CD4-positive, CD25-positive, alpha-beta regulatory T cell (primary cell): ENCODE data around the gene ZBTB22. TPM values are rescaled to one million over a fixed set of nuclear protein-coding genes. Genes with fewer than 3 reads are reported as not detected.
A peak's percentile ranks its signal among the peaks of the same experiment; 100 is the strongest.

Experiments
- ATAC-seq, 2 donors: fragments of 150-1000 bp; cut with Tn5 transposase; one replicate each; pipeline ENCODE4 v1.10.0; 2021; ENCODE audit warnings: low read depth in 2 of 2, moderate number of reproducible peaks in 2 of 2, moderate library complexity in 1 of 2
- DNase-seq, 3 donors: peaks; one replicate each; pipeline versions ENCODE4 v3.0.0 to v3.0.0-alpha.2; 2012 to 2022; ENCODE audit warnings: mixed read lengths in 1 of 3
- H3K27ac ChIP-seq: one replicate; pipeline ENCODE4 v1.7.0; 2013; ENCODE audit warnings: mild to moderate bottlenecking, low read length; ENCODE audit not compliant: insufficient read depth, poor library complexity, severe bottlenecking
- H3K27me3 ChIP-seq: one replicate; pipeline ENCODE4 v1.7.0; 2013; ENCODE audit warnings: low read length; ENCODE audit not compliant: control insufficient read depth, insufficient read depth
- H3K36me3 ChIP-seq: one replicate; pipeline ENCODE4 v1.7.0; 2013; ENCODE audit warnings: mild to moderate bottlenecking, low read length, moderate library complexity; ENCODE audit not compliant: control insufficient read depth, insufficient read depth
- H3K4me1 ChIP-seq: 2 replicates; pipeline ENCODE4 v1.7.0; 2013; ENCODE audit warnings: mild to moderate bottlenecking, low read length; ENCODE audit not compliant: insufficient read depth, control insufficient read depth, poor library complexity, severe bottlenecking
- H3K4me3 ChIP-seq: one replicate; pipeline ENCODE4 v1.7.0; 2013; ENCODE audit warnings: low read depth, mild to moderate bottlenecking, low read length, moderate library complexity
- H3K9me3 ChIP-seq, 2 experiments: 1 replicate in 1 of 2; 2 replicates in 1 of 2; pipeline ENCODE4 v1.7.0; 2013; ENCODE audit warnings: low read length in 2 of 2, mild to moderate bottlenecking in 1 of 2, moderate library complexity in 1 of 2; ENCODE audit not compliant: control insufficient read depth in 2 of 2
- H3K27ac Mint-ChIP-seq, 3 donors: one replicate each; pipeline ENCODE4 v1.8.0; 2020 to 2022; ENCODE audit warnings: mild to moderate bottlenecking in 3 of 3, mixed read lengths in 3 of 3, moderate library complexity in 2 of 3
- H3K27me3 Mint-ChIP-seq: one replicate; pipeline ENCODE4 v1.8.0; 2022; ENCODE audit warnings: mild to moderate bottlenecking, mixed read lengths
- H3K36me3 Mint-ChIP-seq: one replicate; pipeline ENCODE4 v1.8.0; 2020; ENCODE audit warnings: mixed read lengths
- H3K4me1 Mint-ChIP-seq, 4 donors: one replicate each; pipeline ENCODE4 v1.8.0; 2020 to 2022; ENCODE audit warnings: mixed read lengths in 4 of 4, mild to moderate bottlenecking in 1 of 4
- H3K4me3 Mint-ChIP-seq, 4 donors: one replicate each; pipeline ENCODE4 v1.8.0; 2020 to 2022; ENCODE audit warnings: mild to moderate bottlenecking in 4 of 4, mixed read lengths in 4 of 4, moderate library complexity in 3 of 4
- H3K9me3 Mint-ChIP-seq, 7 donors: one replicate each; pipeline ENCODE4 v1.8.0; 2020 to 2022; ENCODE audit warnings: mixed read lengths in 7 of 7, mild to moderate bottlenecking in 3 of 7, moderate library complexity in 2 of 7
- polyA plus RNA-seq, 4 donors: library from polyadenylated mRNA; unstranded; fragments of 300-500 nt; fragmentation: Illumina TruSeq; gene quantifications; one replicate each; pipeline ENCODE4 v1.2.3, GENCODE V29; 2021
- total RNA-seq: library from RNA; stranded (reverse); gene quantifications from one replicate; pipeline ENCODE4 v1.2.3, GENCODE V29; 2022

ZBTB22 gene
- total and polyA plus RNA-seq, 5 donors from 2014 or later: 8.3 to 19.4 (median 13.2) TPM

DNA sequence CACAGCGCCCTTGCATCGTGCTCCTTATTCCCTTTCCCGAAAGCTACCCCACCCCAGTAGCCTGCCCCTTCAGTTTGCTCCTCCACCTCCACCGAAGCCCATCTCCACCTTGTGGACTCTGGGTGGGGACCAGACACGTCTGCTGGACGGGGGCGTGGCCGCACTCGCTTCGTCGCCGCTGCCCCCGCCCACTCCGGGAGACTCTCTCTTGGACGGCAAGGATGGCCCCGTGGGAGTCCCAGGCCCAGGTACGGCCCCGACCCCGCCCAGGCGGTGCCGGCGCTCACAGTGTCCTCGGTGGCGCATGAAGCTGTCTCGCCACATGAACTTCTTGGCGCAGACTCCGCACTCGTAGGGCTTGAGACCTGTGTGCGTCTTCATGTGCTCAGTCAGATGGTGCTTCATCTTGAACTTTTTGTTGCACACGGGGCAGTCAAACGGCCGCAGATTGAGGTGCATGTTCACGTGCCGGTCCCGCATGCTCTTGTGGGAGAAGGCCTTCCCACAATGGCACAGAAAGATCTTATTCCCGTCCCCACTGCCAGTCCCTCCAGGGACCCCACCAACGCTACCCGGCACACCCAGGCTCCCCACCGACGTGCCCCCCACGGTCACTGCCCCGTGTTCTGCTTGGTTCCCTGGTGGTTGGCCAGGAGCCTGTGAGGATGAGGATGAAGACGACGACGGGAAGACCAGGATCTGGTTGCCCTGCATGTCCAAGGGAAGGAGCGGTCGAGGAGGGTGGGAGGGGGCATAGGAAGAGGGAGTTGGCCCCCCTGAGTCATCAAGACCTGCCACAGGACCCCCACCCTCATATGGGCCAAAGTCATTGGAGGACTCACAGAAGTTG is 2.4 kb downstream of the ZBTB22 start:
- Histone ChIP-seq H3K4me3 (peak overlapping the region; percentile 94), H3K4me1 (peaks cover 77% of the 10 kb centered on the region), H3K27ac (peak overlapping the region; percentile 100), H3K9me3 (no peaks in the 10 kb centered on the region), H3K27me3 (no peaks in the 10 kb centered on the region), H3K36me3 (peaks cover 21% of the 10 kb centered on the region)
- H3K36me3 Mint-ChIP-seq: peaks cover 27% of the 10 kb centered on the region
- no peaks in the 10 kb centered on the region for H3K9me3 Mint-ChIP-seq
- DNase-seq (no peak), ATAC-seq (no peak)
- peak overlapping the region; percentile 99 to 100 (median 99) for H3K4me3 Mint-ChIP-seq
- no peaks in the 10 kb centered on the region for H3K27me3 Mint-ChIP-seq
- H3K27ac Mint-ChIP-seq: peak overlapping the region; percentile 98 to 99 (median 99)
- H3K4me1 Mint-ChIP-seq: peaks cover 0 to 87% (median 37%) of the 10 kb centered on the region in 4 donors

DNA sequence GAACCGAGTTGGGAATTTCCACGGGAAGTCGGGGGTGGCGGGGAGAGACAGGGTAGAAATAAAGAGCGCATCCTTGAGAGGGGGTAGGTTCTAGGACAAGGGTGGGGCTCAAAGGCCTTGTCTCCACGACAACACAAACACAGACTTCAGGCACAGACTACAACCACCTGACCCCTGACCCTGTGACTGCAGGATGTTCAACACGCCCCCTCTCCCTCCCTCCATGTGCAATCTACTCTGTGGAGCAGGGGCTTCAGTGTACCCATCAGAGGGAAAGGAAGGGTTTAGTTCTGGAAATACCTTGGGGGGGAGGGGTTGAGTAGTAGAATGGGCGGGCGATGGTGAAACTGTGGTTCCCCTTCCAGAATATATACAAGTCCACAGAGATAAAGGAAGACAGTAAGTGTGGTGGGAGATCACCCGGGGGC is 3.0 kb downstream of the ZBTB22 start:
- Mint-ChIP-seq H3K4me3 (peak overlapping the region; percentile 99 to 100 (median 99)), H3K9me3 (no peaks in the 10 kb centered on the region), H3K4me1 (peaks cover 0 to 85% (median 35%) of the 10 kb centered on the region in 4 donors), H3K27ac (peak overlapping the region; percentile 98 to 99 (median 99)), H3K27me3 (no peaks in the 10 kb centered on the region), H3K36me3 (peaks cover 22% of the 10 kb centered on the region)
- H3K4me3 ChIP-seq: peak overlapping the region; percentile 94
- no peaks in the 10 kb centered on the region for H3K9me3 ChIP-seq
- H3K27me3 ChIP-seq: no peaks in the 10 kb centered on the region
- peaks cover 18% of the 10 kb centered on the region for H3K36me3 ChIP-seq
- ATAC-seq (peak; percentile 29 to 47), DNase-seq (peak; percentile 76 to 87 (median 76))
- H3K4me1 ChIP-seq: peaks cover 70% of the 10 kb centered on the region
- peak overlapping the region; percentile 100 for H3K27ac ChIP-seq

DNA sequence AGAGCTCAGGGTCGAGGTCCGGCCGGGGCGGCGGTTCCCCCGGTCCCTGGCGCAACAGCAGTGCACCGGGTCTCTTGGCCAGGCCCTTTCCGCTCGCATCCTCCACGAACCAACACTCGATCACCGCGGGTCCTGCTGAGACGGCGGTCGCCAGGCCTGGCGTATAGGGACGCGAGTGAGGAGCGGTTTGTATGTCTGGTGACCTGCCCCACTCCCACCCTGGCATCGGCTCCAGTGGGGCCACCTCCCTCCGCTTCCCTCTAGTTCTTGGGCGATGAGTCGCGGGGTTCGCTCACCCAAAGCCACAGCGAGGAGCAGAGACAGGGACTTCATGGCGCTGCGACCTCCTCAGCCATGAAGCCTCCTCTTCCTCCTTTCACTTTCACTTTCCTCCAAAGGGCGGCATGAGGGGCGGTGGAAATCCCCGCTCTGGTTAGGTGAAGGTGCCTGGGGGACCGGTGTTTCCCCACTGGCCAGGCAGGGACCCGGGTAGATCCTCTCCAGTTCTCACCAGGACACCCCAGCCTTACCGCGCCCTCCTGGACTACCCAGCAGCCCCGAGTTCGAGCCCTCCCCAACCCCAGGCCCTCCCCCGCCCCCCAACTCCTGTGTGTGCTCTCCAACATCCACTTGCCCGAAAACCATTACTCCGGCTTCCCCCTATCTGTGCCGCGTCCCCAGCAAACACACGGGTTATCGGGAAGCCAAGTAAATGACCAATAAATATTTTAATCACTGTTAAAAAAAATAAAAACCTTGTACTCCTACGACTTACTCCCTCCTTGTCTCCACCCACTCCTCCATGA is 3.6 kb downstream of the ZBTB22 start, which contains the start of gene TAPBP:
TSS of gene TAPBP (minus strand) at position 370 of the 806 bp plus-strand sequence. CDS start at position 333, 37 bp downstream.
- Mint-ChIP-seq H3K9me3 (no peaks in the 10 kb centered on the region), H3K27ac (peak within 1 kb of the TSS; percentile 98 to 99 (median 99)), H3K4me3 (peak within 1 kb of the TSS; percentile 99 to 100 (median 99)), H3K4me1 (peaks cover 0 to 82% (median 31%) of the 10 kb centered on the region in 4 donors), H3K36me3 (peaks cover 16% of the 10 kb centered on the region), H3K27me3 (no peaks in the 10 kb centered on the region)
- Histone ChIP-seq H3K4me3 (peak within 1 kb of the TSS; percentile 94), H3K9me3 (no peaks in the 10 kb centered on the region), H3K27ac (peak within 1 kb of the TSS; percentile 100), H3K36me3 (peaks cover 15% of the 10 kb centered on the region), H3K27me3 (no peaks in the 10 kb centered on the region), H3K4me1 (peaks cover 64% of the 10 kb centered on the region)
- ATAC-seq: peak; percentile 36 to 42
- peak; percentile 82 to 89 (median 84) for DNase-seq

- Histone ChIP-seq H3K27ac (peak overlapping the region; percentile 100), H3K36me3 (peaks cover 18% of the 10 kb centered on the region), H3K9me3 (no peaks in the 10 kb centered on the region), H3K4me1 (peaks cover 57% of the 10 kb centered on the region), H3K4me3 (peak overlapping the region; percentile 94), H3K27me3 (no peaks in the 10 kb centered on the region)
- DNase-seq (peak in 1 of 3 donors; percentile 53), ATAC-seq (no peak)
- Mint-ChIP-seq H3K4me3 (peak overlapping the region; percentile 99 to 100 (median 99)), H3K9me3 (no peaks in the 10 kb centered on the region), H3K27ac (peak overlapping the region; percentile 98 to 99 (median 99)), H3K36me3 (peaks cover 15% of the 10 kb centered on the region), H3K27me3 (no peaks in the 10 kb centered on the region), H3K4me1 (peaks cover 4 to 82% (median 28%) of the 10 kb centered on the region in 4 donors)
These were observed 4.3 kb downstream of the ZBTB22 start for GRCh38 chr6:33313105-33313708.

GRCh38 chr6:33312361-33313104 is 5.0 kb downstream of the ZBTB22 start:
- peak; percentile 81 to 92 (median 87) for DNase-seq
- Mint-ChIP-seq H3K27ac (peak overlapping the region; percentile 98 to 99 (median 99)), H3K36me3 (peaks cover 10% of the 10 kb centered on the region), H3K27me3 (no peaks in the 10 kb centered on the region), H3K4me3 (peak overlapping the region; percentile 99 to 100 (median 99)), H3K4me1 (peaks cover 4 to 81% (median 26%) of the 10 kb centered on the region in 4 donors), H3K9me3 (no peaks in the 10 kb centered on the region)
- peak; percentile 50 to 55 for ATAC-seq
- Histone ChIP-seq H3K27ac (peak overlapping the region; percentile 100), H3K27me3 (no peaks in the 10 kb centered on the region), H3K36me3 (peaks cover 24% of the 10 kb centered on the region), H3K4me1 (peaks cover 57% of the 10 kb centered on the region), H3K4me3 (peak overlapping the region; percentile 94), H3K9me3 (no peaks in the 10 kb centered on the region)

DNA sequence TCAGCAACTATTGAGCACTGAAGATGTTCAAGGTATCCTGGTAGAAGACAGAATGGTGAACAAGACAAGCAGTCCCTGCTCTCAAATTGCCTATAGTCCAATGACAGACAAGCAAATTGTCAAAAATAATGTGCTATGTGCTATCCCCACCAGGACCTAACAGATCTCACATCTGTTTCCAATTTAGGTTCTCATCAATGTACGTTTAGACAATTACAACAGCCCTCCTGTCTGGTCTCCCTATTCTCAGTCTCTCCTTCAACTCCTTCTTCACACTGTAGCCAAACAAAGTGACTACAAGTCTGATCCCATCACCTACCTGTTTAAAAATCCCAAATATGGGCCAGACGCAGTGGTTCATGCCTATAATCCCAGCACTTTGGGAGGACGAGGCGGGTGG is 11.2 kb downstream of the ZBTB22 start:
- no peak for ATAC-seq
- H3K9me3 Mint-ChIP-seq: no peaks in the 10 kb centered on the region
- Histone ChIP-seq H3K36me3 (peaks cover 59% of the 10 kb centered on the region), H3K27ac (no peak overlapping the region), H3K27me3 (no peaks in the 10 kb centered on the region), H3K4me1 (peaks cover 19% of the 10 kb centered on the region), H3K4me3 (no peak overlapping the region), H3K9me3 (no peaks in the 10 kb centered on the region)
- peaks cover 4 to 59% (median 27%) of the 10 kb centered on the region in 4 donors for H3K4me1 Mint-ChIP-seq
- peaks cover 26% of the 10 kb centered on the region for H3K36me3 Mint-ChIP-seq
- H3K27ac Mint-ChIP-seq: peak overlapping the region in 2 of 3 donors; percentile 18 to 62
- H3K4me3 Mint-ChIP-seq: peak overlapping the region in 2 of 4 donors; percentile 21 to 36
- no peak for DNase-seq
- no peaks in the 10 kb centered on the region for H3K27me3 Mint-ChIP-seq
